ENCODE measurements around the gene STH.
A peak's percentile ranks its signal among the peaks of the same experiment; 100 is the strongest.

STH gene

DNA sequence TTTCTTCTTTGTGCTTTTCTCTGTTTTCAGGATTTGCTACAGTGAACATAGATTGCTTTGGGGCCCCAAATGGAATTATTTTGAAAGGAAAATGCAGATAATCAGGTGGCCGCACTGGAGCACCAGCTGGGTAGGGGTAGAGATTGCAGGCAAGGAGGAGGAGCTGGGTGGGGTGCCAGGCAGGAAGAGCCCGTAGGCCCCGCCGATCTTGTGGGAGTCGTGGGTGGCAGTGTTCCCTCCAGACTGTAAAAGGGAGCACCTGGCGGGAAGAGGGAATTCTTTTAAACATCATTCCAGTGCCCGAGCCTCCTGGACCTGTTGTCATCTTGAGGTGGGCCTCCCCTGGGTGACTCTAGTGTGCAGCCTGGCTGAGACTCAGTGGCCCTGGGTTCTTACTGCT, 1.2 kb downstream of the STH start:
- Histone ChIP-seq H3K36me3 (ENCODE audit: control insufficient read depth in 1 of 2, insufficient read depth in 2 of 2, low read depth in 1 of 2, low read length in 2 of 2) (no peaks in the 10 kb centered on the region), H4K91ac (ENCODE audit: low read length) (no peak overlapping the region), H3K79me1 (replicated peaks; ENCODE audit: low read length, poor library complexity, severe bottlenecking) (no peaks in the 10 kb centered on the region), H3K27me3 (ENCODE audit: control insufficient read depth in 1 of 2, insufficient read depth in 1 of 2, low read length in 2 of 2) (peaks cover 9 to 19% of the 10 kb centered on the region in 2 experiments), H3K9ac (ENCODE audit: low read length) (no peak overlapping the region), H2BK120ac (ENCODE audit: low read depth, low read length) (no peak overlapping the region), H3K27ac (ENCODE audit: low read length, poor library complexity, severe bottlenecking) (no peak overlapping the region), H4K8ac (ENCODE audit: low read length) (no peak overlapping the region), H3K4ac (ENCODE audit: low read depth in 1 of 2, low read length in 2 of 2) (no peak overlapping the region), H3K9me3 (ENCODE audit: control insufficient read depth, low read length) (no peaks in the 10 kb centered on the region), H2BK15ac (ENCODE audit: low read depth, poor library complexity, severe bottlenecking) (no peak overlapping the region), H2AFZ (ENCODE audit: low read depth, low read length) (no peak overlapping the region), H3K14ac (ENCODE audit: low read length in 2 of 2) (no peak overlapping the region), H2BK12ac (ENCODE audit: low read length in 2 of 2) (no peak overlapping the region), H3K18ac (ENCODE audit: low read depth in 1 of 2, low read length in 2 of 2) (no peak overlapping the region), H2BK5ac (ENCODE audit: low read depth, low read length, poor library complexity, severe bottlenecking) (no peak overlapping the region), H3K4me3 (ENCODE audit: insufficient read depth in 1 of 2, low read depth in 1 of 2, low read length in 2 of 2) (no peak overlapping the region), H3K4me1 (ENCODE audit: control insufficient read depth, insufficient read depth, low read depth, low read length) (peaks cover 8% of the 10 kb centered on the region), H2AK5ac (ENCODE audit: low read length, severe bottlenecking) (no peak overlapping the region), H3K4me2 (ENCODE audit: low read length, poor library complexity, severe bottlenecking) (no peak overlapping the region), H3K23ac (ENCODE audit: low read length in 2 of 2) (no peak overlapping the region)
- no peak for DNase-seq
- WGBS: 86% methylated on average over 7 of the region's 7 CpGs

DNA sequence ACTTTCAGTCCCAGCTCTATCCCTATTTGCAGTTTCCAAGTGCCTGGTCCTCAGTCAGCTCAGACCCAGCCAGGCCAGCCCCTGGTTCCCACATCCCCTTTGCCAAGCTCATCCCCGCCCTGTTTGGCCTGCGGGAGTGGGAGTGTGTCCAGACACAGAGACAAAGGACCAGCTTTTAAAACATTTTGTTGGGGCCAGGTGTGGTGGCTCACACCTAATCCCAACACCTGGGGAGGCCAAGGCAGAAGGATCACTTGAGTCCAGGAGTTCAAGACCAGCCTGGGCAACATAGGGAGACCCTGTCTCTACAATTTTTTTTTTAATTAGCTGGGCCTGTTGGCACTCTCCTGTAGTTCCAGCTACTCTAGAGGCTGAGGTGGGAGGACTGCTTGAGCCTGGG, 1.7 kb downstream of the STH start:
- no peaks in the 10 kb centered on the region for H3K36me3 ChIP-seq (ENCODE audit: control insufficient read depth in 1 of 2, insufficient read depth in 2 of 2, low read depth in 1 of 2, low read length in 2 of 2)
- H3K9ac ChIP-seq (ENCODE audit: low read length): no peak overlapping the region
- no peak overlapping the region for H2BK120ac ChIP-seq (ENCODE audit: low read depth, low read length)
- H2BK5ac ChIP-seq (ENCODE audit: low read depth, low read length, poor library complexity, severe bottlenecking): no peak overlapping the region
- H2BK15ac ChIP-seq (ENCODE audit: low read depth, poor library complexity, severe bottlenecking): no peak overlapping the region
- H3K4me2 ChIP-seq (ENCODE audit: low read length, poor library complexity, severe bottlenecking): no peak overlapping the region
- no peak overlapping the region for H2BK12ac ChIP-seq (ENCODE audit: low read length in 2 of 2)
- no peak overlapping the region for H2AK5ac ChIP-seq (ENCODE audit: low read length, severe bottlenecking)
- H3K14ac ChIP-seq (ENCODE audit: low read length in 2 of 2): no peak overlapping the region
- peaks cover 7% of the 10 kb centered on the region for H3K4me1 ChIP-seq (ENCODE audit: control insufficient read depth, insufficient read depth, low read depth, low read length)
- no peak overlapping the region for H3K4me3 ChIP-seq (ENCODE audit: insufficient read depth in 1 of 2, low read depth in 1 of 2, low read length in 2 of 2)
- H3K27ac ChIP-seq (ENCODE audit: low read length, poor library complexity, severe bottlenecking): no peak overlapping the region
- peaks cover 12 to 16% of the 10 kb centered on the region in 2 experiments for H3K27me3 ChIP-seq (ENCODE audit: control insufficient read depth in 1 of 2, insufficient read depth in 1 of 2, low read length in 2 of 2)
- H3K23ac ChIP-seq (ENCODE audit: low read length in 2 of 2): no peak overlapping the region
- H2AFZ ChIP-seq (ENCODE audit: low read depth, low read length): no peak overlapping the region
- no peak overlapping the region for H3K18ac ChIP-seq (ENCODE audit: low read depth in 1 of 2, low read length in 2 of 2)
- no peaks in the 10 kb centered on the region for H3K79me1 ChIP-seq (replicated peaks; ENCODE audit: low read length, poor library complexity, severe bottlenecking)
- no peak overlapping the region for H4K8ac ChIP-seq (ENCODE audit: low read length)
- no peak overlapping the region for H3K4ac ChIP-seq (ENCODE audit: low read depth in 1 of 2, low read length in 2 of 2)
- H4K91ac ChIP-seq (ENCODE audit: low read length): no peak overlapping the region
- WGBS: 96% methylated on average over 2 of the region's 2 CpGs
- no peak for DNase-seq
- H3K9me3 ChIP-seq (ENCODE audit: control insufficient read depth, low read length): no peaks in the 10 kb centered on the region

DNA sequence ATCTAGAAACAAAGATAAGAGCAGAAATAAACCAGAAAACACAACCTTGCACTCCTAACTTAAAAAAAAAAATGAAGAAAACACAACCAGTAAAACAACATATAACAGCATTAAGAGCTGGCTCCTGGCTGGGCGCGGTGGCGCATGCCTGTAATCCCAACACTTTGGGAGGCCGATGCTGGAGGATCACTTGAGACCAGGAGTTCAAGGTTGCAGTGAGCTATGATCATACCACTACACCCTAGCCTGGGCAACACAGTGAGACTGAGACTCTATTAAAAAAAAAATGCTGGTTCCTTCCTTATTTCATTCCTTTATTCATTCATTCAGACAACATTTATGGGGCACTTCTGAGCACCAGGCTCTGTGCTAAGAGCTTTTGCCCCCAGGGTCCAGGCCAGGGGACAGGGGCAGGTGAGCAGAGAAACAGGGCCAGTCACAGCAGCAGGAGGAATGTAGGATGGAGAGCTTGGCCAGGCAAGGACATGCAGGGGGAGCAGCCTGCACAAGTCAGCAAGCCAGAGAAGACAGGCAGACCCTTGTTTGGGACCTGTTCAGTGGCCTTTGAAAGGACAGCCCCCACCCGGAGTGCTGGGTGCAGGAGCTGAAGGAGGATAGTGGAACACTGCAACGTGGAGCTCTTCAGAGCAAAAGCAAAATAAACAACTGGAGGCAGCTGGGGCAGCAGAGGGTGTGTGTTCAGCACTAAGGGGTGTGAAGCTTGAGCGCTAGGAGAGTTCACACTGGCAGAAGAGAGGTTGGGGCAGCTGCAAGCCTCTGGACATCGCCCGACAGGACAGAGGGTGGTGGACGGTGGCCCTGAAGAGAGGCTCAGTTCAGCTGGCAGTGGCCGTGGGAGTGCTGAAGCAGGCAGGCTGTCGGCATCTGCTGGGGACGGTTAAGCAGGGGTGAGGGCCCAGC, 2.6 kb downstream of the STH start:
- peak overlapping the region in 1 of 2 experiments; percentile 35 for H3K14ac ChIP-seq (ENCODE audit: low read length in 2 of 2)
- no peaks in the 10 kb centered on the region for H3K36me3 ChIP-seq (ENCODE audit: control insufficient read depth in 1 of 2, insufficient read depth in 2 of 2, low read depth in 1 of 2, low read length in 2 of 2)
- H3K4me3 ChIP-seq (ENCODE audit: insufficient read depth in 1 of 2, low read depth in 1 of 2, low read length in 2 of 2): no peak overlapping the region
- H4K91ac ChIP-seq (ENCODE audit: low read length): no peak overlapping the region
- no peak overlapping the region for H3K4ac ChIP-seq (ENCODE audit: low read depth in 1 of 2, low read length in 2 of 2)
- no peak overlapping the region for H3K23ac ChIP-seq (ENCODE audit: low read length in 2 of 2)
- peaks cover 5% of the 10 kb centered on the region for H3K4me1 ChIP-seq (ENCODE audit: control insufficient read depth, insufficient read depth, low read depth, low read length)
- WGBS: 75% methylated on average over 13 of the region's 13 CpGs
- H3K27me3 ChIP-seq (ENCODE audit: control insufficient read depth in 1 of 2, insufficient read depth in 1 of 2, low read length in 2 of 2): peaks cover 10 to 12% of the 10 kb centered on the region in 2 experiments
- H3K9ac ChIP-seq (ENCODE audit: low read length): no peak overlapping the region
- no peak for DNase-seq
- no peak overlapping the region for H3K18ac ChIP-seq (ENCODE audit: low read depth in 1 of 2, low read length in 2 of 2)
- H2AK5ac ChIP-seq (ENCODE audit: low read length, severe bottlenecking): no peak overlapping the region
- no peak overlapping the region for H2AFZ ChIP-seq (ENCODE audit: low read depth, low read length)
- no peak overlapping the region for H2BK15ac ChIP-seq (ENCODE audit: low read depth, poor library complexity, severe bottlenecking)
- H3K79me1 ChIP-seq (replicated peaks; ENCODE audit: low read length, poor library complexity, severe bottlenecking): no peaks in the 10 kb centered on the region
- no peak overlapping the region for H2BK5ac ChIP-seq (ENCODE audit: low read depth, low read length, poor library complexity, severe bottlenecking)
- no peak overlapping the region for H4K8ac ChIP-seq (ENCODE audit: low read length)
- H3K27ac ChIP-seq (ENCODE audit: low read length, poor library complexity, severe bottlenecking): no peak overlapping the region
- no peak overlapping the region for H3K4me2 ChIP-seq (ENCODE audit: low read length, poor library complexity, severe bottlenecking)
- no peak overlapping the region for H2BK120ac ChIP-seq (ENCODE audit: low read depth, low read length)
- no peak overlapping the region for H2BK12ac ChIP-seq (ENCODE audit: low read length in 2 of 2)
- no peaks in the 10 kb centered on the region for H3K9me3 ChIP-seq (ENCODE audit: control insufficient read depth, low read length)

DNA sequence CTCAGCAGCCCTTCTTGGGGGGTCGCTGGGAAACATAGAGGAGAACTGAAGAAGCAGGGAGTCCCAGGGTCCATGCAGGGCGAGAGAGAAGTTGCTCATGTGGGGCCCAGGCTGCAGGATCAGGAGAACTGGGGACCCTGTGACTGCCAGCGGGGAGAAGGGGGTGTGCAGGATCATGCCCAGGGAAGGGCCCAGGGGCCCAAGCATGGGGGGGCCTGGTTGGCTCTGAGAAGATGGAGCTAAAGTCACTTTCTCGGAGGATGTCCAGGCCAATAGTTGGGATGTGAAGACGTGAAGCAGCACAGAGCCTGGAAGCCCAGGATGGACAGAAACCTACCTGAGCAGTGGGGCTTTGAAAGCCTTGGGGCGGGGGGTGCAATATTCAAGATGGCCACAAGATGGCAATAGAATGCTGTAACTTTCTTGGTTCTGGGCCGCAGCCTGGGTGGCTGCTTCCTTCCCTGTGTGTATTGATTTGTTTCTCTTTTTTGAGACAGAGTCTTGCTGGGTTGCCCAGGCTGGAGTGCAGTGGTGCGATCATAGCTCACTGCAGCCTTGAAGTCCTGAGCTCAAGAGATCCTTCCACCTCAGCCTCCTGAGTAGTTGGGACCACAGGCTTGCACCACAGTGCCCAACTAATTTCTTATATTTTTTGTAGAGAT, 3.4 kb downstream of the STH start:
- DNase-seq: peak; percentile 63
- peaks cover 6 to 10% of the 10 kb centered on the region in 2 experiments for H3K27me3 ChIP-seq (ENCODE audit: control insufficient read depth in 1 of 2, insufficient read depth in 1 of 2, low read length in 2 of 2)
- H3K9ac ChIP-seq (ENCODE audit: low read length): no peak overlapping the region
- H2BK120ac ChIP-seq (ENCODE audit: low read depth, low read length): no peak overlapping the region
- no peak overlapping the region for H3K23ac ChIP-seq (ENCODE audit: low read length in 2 of 2)
- H3K18ac ChIP-seq (ENCODE audit: low read depth in 1 of 2, low read length in 2 of 2): no peak overlapping the region
- H2BK15ac ChIP-seq (ENCODE audit: low read depth, poor library complexity, severe bottlenecking): no peak overlapping the region
- H2AFZ ChIP-seq (ENCODE audit: low read depth, low read length): no peak overlapping the region
- no peaks in the 10 kb centered on the region for H3K79me1 ChIP-seq (replicated peaks; ENCODE audit: low read length, poor library complexity, severe bottlenecking)
- H3K36me3 ChIP-seq (ENCODE audit: control insufficient read depth in 1 of 2, insufficient read depth in 2 of 2, low read depth in 1 of 2, low read length in 2 of 2): no peaks in the 10 kb centered on the region
- H2BK12ac ChIP-seq (ENCODE audit: low read length in 2 of 2): no peak overlapping the region
- no peak overlapping the region for H3K4me3 ChIP-seq (ENCODE audit: insufficient read depth in 1 of 2, low read depth in 1 of 2, low read length in 2 of 2)
- H2AK5ac ChIP-seq (ENCODE audit: low read length, severe bottlenecking): no peak overlapping the region
- no peak overlapping the region for H4K91ac ChIP-seq (ENCODE audit: low read length)
- WGBS: 25% methylated on average over 7 of the region's 8 CpGs
- H2BK5ac ChIP-seq (ENCODE audit: low read depth, low read length, poor library complexity, severe bottlenecking): no peak overlapping the region
- peaks cover 5% of the 10 kb centered on the region for H3K4me1 ChIP-seq (ENCODE audit: control insufficient read depth, insufficient read depth, low read depth, low read length)
- H3K9me3 ChIP-seq (ENCODE audit: control insufficient read depth, low read length): no peaks in the 10 kb centered on the region
- no peak overlapping the region for H3K14ac ChIP-seq (ENCODE audit: low read length in 2 of 2)
- no peak overlapping the region for H3K4ac ChIP-seq (ENCODE audit: low read depth in 1 of 2, low read length in 2 of 2)
- no peak overlapping the region for H3K4me2 ChIP-seq (ENCODE audit: low read length, poor library complexity, severe bottlenecking)
- H4K8ac ChIP-seq (ENCODE audit: low read length): no peak overlapping the region
- H3K27ac ChIP-seq (ENCODE audit: low read length, poor library complexity, severe bottlenecking): no peak overlapping the region
